GM19099 (cell line): ENCODE results near the gene PRDX1.

Experiments used
- POLR2A ChIP-seq: IDR thresholded peaks from 3 replicates; pipeline ENCODE4 v1.6.1; 2011; ENCODE audit warnings: low read depth; ENCODE audit not compliant: insufficient read length; ENCODE audit errors: extremely low read depth

Gene PRDX1

DNA sequence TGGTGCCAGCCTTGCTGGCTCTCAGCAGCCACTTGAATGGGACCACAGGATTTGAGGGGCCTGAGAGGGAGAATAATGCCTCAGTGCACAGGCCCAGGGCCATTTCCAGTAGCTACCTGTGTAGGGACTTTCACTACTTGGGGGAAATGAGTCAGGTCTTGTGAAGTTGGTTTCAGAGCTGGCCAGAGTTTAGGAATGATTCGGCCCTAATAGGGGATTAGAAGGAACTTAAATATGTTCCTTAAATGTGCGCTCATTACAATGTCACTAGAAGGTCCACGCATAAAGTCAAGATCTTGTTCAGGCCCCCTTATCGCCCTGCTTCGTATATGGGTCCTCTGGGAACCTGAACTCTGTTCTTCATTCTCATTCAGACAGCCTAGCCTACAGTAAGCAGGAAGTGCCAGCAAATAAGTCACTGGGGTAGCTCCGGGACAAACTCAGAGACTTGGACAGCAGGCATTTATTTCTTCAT lies 23.4 kb upstream of the PRDX1 start:
- TF ChIP-seq POLR2A: no peak

GRCh38 chr1:45544530-45544929 lies 22.8 kb upstream of the PRDX1 start:
- TF ChIP-seq POLR2A: no peak

DNA sequence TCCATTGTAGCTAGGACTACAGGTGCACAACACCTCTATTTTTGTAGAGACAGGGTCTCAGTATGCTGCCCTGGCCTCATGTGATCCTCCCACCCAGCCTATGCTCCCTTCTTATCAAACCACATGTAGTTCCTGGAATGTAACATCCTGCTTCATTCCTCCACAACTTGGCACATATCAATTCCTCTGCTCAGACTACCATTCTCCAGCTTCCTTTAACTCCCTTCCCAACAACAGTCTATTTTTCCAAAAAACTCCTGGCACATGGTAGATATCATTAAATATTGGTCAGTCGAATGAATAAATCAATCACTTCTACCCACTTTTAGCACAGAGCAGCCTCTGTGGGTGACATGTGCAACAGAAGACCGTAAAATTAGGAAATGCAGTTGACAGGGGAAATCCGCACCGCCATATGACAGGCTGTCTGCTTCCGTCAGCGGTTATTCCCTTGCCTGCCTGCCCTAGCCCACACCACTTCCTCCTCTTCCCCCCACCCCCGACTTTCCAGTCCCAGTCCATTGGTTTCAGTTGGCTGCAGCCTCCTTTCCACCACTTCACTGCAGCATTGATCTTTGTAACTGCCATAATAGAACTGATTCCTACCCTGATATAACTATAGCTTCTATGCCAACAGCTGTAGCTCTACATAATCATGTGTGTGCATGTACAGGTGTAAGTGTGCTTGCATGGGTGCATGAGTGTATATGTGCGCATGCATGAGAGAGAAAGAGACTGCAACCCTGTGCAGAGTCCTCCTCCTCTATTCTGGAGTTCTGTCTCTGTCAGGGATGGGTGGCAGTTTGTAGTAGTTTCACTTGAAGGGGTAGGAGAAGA lies 22.1 kb upstream of the PRDX1 start:
- TF ChIP-seq POLR2A: no peak

- TF ChIP-seq POLR2A: no peak
Measured at GRCh38 chr1:45542591-45542990, 20.9 kb upstream of the PRDX1 start.

GRCh38 chr1:45541193-45541592 lies 19.5 kb upstream of the PRDX1 start:
- TF ChIP-seq POLR2A: no peak

GRCh38 chr1:45536886-45537285 lies 15.2 kb upstream of the PRDX1 start:
- no peak for TF ChIP-seq POLR2A

DNA sequence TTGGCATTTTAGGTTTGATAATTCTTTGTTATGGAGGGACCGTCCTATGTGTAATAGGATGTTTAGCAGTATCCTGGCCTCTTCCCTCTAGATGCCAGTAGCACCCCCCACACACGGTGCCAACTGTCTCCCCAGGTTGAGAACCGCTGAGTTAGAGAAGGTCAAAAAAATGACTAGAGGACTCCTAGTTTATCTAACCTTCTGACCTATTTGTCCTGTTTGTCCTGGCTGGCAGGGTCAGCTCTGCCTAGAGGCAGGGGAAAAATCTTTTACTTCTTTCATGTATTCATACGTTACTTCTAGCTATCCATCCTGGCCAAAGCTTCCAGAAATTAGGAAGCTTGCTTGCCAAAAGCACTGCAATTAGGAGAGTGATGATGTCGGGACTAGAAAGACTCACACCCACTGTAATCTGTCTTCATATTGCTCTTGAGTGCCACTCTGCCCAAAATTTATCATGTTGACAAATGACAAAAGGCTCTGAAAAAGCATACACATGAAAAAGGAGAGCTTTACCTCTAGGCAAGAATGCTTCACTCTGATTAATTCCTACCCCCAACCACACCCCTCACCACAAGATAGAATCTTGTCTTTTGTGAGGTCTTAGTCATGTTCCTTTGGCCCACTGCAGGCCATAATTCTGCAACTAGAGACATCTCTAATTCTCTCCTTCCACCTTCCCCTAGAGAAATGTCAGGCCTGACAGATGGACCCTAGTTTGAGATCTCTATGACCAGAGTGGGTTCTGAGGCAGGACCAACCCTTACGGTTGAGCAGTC lies 14.5 kb upstream of the PRDX1 start:
- TF ChIP-seq POLR2A: no peak

- TF ChIP-seq POLR2A: no peak
Measured at GRCh38 chr1:45531873-45532272, 10.2 kb upstream of the PRDX1 start.

GRCh38 chr1:45530632-45531135 lies 9.0 kb upstream of the PRDX1 start:
- no peak for TF ChIP-seq POLR2A

GRCh38 chr1:45526135-45526644 lies 4.5 kb upstream of the PRDX1 start:
- TF ChIP-seq POLR2A: no peak

- no peak for TF ChIP-seq POLR2A
Measured at GRCh38 chr1:45522324-45523104, 830 bp upstream of the PRDX1 start.

DNA sequence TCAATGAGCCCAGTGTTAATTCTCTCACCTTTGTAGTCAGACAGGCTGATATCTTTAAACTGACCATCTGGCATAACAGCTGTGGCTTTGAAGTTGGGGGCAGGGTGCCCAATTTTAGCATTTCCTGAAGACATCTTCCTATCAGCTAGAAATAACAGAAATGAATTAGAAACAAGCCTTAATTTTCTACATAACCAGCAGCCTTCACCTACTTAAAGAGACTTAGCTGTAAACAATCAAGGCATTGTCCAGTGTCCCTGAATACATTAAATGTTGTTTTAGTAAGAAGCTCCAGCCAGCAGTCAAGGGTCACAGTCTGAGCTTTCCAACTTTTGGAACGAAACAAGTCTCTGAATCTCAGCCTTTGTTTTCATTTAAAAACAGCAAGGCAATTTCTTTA lies 2.8 kb downstream of the PRDX1 start:
- TF ChIP-seq POLR2A: no peak

GRCh38 chr1:45516465-45516864 lies 5.2 kb downstream of the PRDX1 start:
- TF ChIP-seq POLR2A: no peak

- no peak for TF ChIP-seq POLR2A
Measured at GRCh38 chr1:45516036-45516435, 5.6 kb downstream of the PRDX1 start.

GRCh38 chr1:45512641-45513054 lies 9.0 kb downstream of the PRDX1 start:
- no peak for TF ChIP-seq POLR2A
